Measurements from ENCODE around the gene ZBTB1. TPM values are rescaled to one million over a fixed set of nuclear protein-coding genes. Genes with fewer than 3 reads are reported as not detected.

The ZBTB1 gene
- total RNA-seq, 1 donor from 2014 or later: 48.9 TPM

GRCh38 chr14:64468451-64468850 lies 36.1 kb upstream of the ZBTB1 start:
- no peak for DNase-seq (ENCODE audit: extremely low spot score in 2 of 2)
- TF ChIP-seq POLR2AphosphoS5 (IDR thresholded peaks at IDR 0.05; ENCODE audit: insufficient read depth in 1 of 2, low read depth in 1 of 2) (no peak), POLR2A (IDR thresholded peaks at IDR 0.05) (no peak)
- peaks cover 14% of the 10 kb centered on the region for H3K4me1 ChIP-seq
- intact Hi-C loops (cut with DNase I): no loop called here
- no peaks in the 10 kb centered on the region for H3K36me3 ChIP-seq
- no peak overlapping the region for H3K4me3 ChIP-seq
- no peaks in the 10 kb centered on the region for H3K27me3 ChIP-seq
- H3K27ac ChIP-seq: no peak overlapping the region
- no peaks in the 10 kb centered on the region for H3K9me3 ChIP-seq

- intact Hi-C loops (cut with DNase I): no loop called here
- no peak for DNase-seq (ENCODE audit: extremely low spot score in 2 of 2)
- Histone ChIP-seq H3K4me1 (no peaks in the 10 kb centered on the region), H3K27me3 (no peaks in the 10 kb centered on the region), H3K36me3 (no peaks in the 10 kb centered on the region), H3K4me3 (no peak overlapping the region), H3K27ac (no peak overlapping the region), H3K9me3 (no peaks in the 10 kb centered on the region)
- TF ChIP-seq, protein P1, sequence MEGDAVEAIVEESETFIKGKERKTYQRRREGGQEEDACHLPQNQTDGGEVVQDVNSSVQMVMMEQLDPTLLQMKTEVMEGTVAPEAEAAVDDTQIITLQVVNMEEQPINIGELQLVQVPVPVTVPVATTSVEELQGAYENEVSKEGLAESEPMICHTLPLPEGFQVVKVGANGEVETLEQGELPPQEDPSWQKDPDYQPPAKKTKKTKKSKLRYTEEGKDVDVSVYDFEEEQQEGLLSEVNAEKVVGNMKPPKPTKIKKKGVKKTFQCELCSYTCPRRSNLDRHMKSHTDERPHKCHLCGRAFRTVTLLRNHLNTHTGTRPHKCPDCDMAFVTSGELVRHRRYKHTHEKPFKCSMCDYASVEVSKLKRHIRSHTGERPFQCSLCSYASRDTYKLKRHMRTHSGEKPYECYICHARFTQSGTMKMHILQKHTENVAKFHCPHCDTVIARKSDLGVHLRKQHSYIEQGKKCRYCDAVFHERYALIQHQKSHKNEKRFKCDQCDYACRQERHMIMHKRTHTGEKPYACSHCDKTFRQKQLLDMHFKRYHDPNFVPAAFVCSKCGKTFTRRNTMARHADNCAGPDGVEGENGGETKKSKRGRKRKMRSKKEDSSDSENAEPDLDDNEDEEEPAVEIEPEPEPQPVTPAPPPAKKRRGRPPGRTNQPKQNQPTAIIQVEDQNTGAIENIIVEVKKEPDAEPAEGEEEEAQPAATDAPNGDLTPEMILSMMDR (IDR thresholded peaks at IDR 0.05): no peak
- TF ChIP-seq POLR2AphosphoS5 (IDR thresholded peaks at IDR 0.05; ENCODE audit: insufficient read depth in 1 of 2, low read depth in 1 of 2) (no peak), POLR2A (IDR thresholded peaks at IDR 0.05) (no peak)
These were observed 30.5 kb upstream of the ZBTB1 start for GRCh38 chr14:64474041-64474440.

DNA sequence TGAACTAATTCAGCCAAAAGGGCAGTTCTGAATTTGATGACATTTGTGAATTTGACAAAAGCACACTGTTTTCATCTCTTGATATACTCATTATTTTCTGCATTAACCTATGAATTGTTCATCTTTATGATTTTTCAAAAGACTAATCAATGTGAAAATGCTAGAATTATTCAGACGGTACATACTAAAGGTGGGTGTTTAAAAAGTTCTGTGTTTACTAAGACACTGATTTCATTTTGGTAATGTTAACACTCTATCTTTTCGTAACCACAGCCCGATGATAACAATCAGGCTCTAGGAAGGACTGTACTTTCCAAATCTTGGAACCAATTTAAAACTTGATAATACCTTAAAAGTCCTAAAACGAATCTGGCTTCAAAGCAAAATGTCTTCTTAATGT lies 29.9 kb upstream of the ZBTB1 start:
- H3K27me3 ChIP-seq: no peaks in the 10 kb centered on the region
- no peaks in the 10 kb centered on the region for H3K36me3 ChIP-seq
- TF ChIP-seq POLR2A (IDR thresholded peaks at IDR 0.05): no peak
- TF ChIP-seq POLR2AphosphoS5 (IDR thresholded peaks at IDR 0.05; ENCODE audit: insufficient read depth in 1 of 2, low read depth in 1 of 2): no peak
- TF ChIP-seq, protein P1 (IDR thresholded peaks at IDR 0.05): no peak
- H3K27ac ChIP-seq: no peak overlapping the region
- no peak overlapping the region for H3K4me3 ChIP-seq
- no peak for DNase-seq (ENCODE audit: extremely low spot score in 2 of 2)
- intact Hi-C loops (cut with DNase I): no loop called here
- H3K4me1 ChIP-seq: no peaks in the 10 kb centered on the region
- H3K9me3 ChIP-seq: no peaks in the 10 kb centered on the region

DNA sequence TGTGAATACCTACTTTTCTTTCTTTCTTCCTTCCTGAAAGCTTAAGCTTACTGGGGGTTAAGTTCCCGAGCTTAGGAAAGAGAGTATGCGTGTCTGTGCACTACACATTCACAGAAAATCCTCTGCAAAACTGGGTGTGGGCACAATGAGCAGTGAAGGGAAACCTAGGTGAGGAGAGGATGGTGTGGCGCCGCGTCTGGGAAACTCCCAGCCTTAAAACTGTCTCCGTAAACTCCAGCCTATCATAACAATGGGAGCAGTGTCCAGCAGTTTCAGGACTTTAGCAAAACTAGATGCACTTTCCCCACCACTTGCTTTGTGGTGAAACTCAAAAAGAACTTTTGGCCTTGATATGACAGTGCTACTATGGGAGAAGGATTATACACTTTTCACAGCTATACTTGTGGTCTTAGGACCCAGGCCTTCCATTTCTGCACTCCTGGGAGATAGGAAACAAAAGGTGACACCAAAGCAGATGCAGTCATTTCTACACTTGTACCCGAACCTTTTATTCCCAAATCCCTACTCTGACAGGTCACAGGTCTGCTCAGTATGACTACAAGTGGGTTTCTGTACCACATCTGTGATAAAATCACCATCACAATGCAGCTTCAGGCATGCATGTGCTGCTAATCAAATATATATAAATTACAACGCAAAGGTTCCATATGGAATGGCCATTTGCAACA lies 28.8 kb upstream of the ZBTB1 start:
- Histone ChIP-seq H3K9me3 (no peaks in the 10 kb centered on the region), H3K4me1 (no peaks in the 10 kb centered on the region), H3K4me3 (no peak overlapping the region), H3K27ac (no peak overlapping the region), H3K27me3 (no peaks in the 10 kb centered on the region), H3K36me3 (no peaks in the 10 kb centered on the region)
- DNase-seq (ENCODE audit: extremely low spot score in 2 of 2): no peak
- intact Hi-C loops (cut with DNase I): no loop called here
- TF ChIP-seq, protein P1 (IDR thresholded peaks at IDR 0.05): no peak
- TF ChIP-seq POLR2AphosphoS5 (IDR thresholded peaks at IDR 0.05; ENCODE audit: insufficient read depth in 1 of 2, low read depth in 1 of 2) (no peak), POLR2A (IDR thresholded peaks at IDR 0.05) (no peak)

DNA sequence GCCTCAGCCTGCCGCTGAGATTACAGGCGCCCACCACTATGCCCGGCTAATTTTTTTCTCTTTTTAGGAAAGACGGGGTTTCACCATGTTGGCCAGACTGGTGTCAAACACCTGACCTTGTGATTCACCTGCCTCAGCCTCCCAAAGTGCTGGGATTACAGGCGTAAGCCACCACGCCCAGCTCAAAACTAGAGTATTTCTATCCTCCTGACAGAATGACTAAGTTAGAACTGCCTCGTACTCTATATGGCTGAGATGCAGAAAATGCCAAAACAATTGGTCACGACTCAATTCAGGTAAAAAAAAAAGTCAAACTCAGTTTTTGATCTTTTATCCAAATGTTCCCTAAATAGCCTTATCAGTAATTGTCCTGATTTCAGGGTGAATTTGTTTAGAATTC lies 28.1 kb upstream of the ZBTB1 start:
- no peaks in the 10 kb centered on the region for H3K27me3 ChIP-seq
- H3K36me3 ChIP-seq: no peaks in the 10 kb centered on the region
- no peaks in the 10 kb centered on the region for H3K4me1 ChIP-seq
- H3K27ac ChIP-seq: no peak overlapping the region
- TF ChIP-seq, protein P1 (IDR thresholded peaks at IDR 0.05): no peak
- no peak for TF ChIP-seq POLR2A (IDR thresholded peaks at IDR 0.05)
- TF ChIP-seq POLR2AphosphoS5 (IDR thresholded peaks at IDR 0.05; ENCODE audit: insufficient read depth in 1 of 2, low read depth in 1 of 2): no peak
- no peak for DNase-seq (ENCODE audit: extremely low spot score in 2 of 2)
- no peaks in the 10 kb centered on the region for H3K9me3 ChIP-seq
- H3K4me3 ChIP-seq: no peak overlapping the region
- intact Hi-C loops (cut with DNase I): no loop called here
